H1 (cell line): ENCODE results near the gene RNPS1. TPM values are rescaled to one million over a fixed set of nuclear protein-coding genes. Genes with fewer than 3 reads are reported as not detected.

Experiments
- CTCF ChIA-PET: fragments of 300-600 bp; sonication (Branson Sonifier 250); formaldehyde crosslinking; loops from one replicate; lab custom pipeline; 2021; ENCODE audit not compliant: partially characterized antibody; lab: Charles Lee
- POLR2A ChIA-PET: fragments of 300-600 bp; sonication (Branson Sonifier 250); formaldehyde crosslinking; loops from one replicate; lab custom pipeline; 2021; ENCODE audit warnings: inconsistent platforms; ENCODE audit not compliant: partially characterized antibody; lab: Charles Lee
- DNase-seq, 2 experiments: peaks; one replicate each; pipeline versions ENCODE4 v3.0.0 to v3.0.0-alpha.2; 2010 to 2022; ENCODE audit warnings: low spot score in 2 of 2, low read depth in 1 of 2, mixed read lengths in 1 of 2
- FAIRE-seq: peaks from 2 replicates; lab custom pipeline; 2011; peaks lifted over from hg19 to GRCh38; lab: Jason Lieb, UNC
- H2AFZ ChIP-seq: 2 replicates; pipeline ENCODE4 v1.8.1; 2012; ENCODE audit warnings: low read length, inconsistent platforms
- H2AK5ac ChIP-seq: 2 replicates; pipeline ENCODE4 v1.6.1; 2013; ENCODE audit warnings: low read depth, low read length
- H2BK120ac ChIP-seq: replicated peaks from 2 replicates; pipeline ENCODE3; 2013; ENCODE audit warnings: low read depth, low read length, inconsistent platforms
- H2BK12ac ChIP-seq: 2 replicates; pipeline ENCODE4 v1.6.1; 2013; ENCODE audit warnings: low read depth, low read length
- H2BK15ac ChIP-seq: 2 replicates; pipeline ENCODE4 v1.6.1; 2013; ENCODE audit warnings: low read length
- H2BK20ac ChIP-seq: 2 replicates; pipeline ENCODE4 v1.6.1; 2013; ENCODE audit warnings: low read length
- H2BK5ac ChIP-seq: 2 replicates; pipeline ENCODE4 v1.6.1; 2013; ENCODE audit warnings: low read depth, low read length
- H3K14ac ChIP-seq: 2 replicates; pipeline ENCODE4 v1.6.1; 2013; ENCODE audit warnings: inconsistent platforms; ENCODE audit not compliant: insufficient read length
- H3K18ac ChIP-seq: 2 replicates; pipeline ENCODE4 v1.6.1; 2013; ENCODE audit warnings: low read length; ENCODE audit errors: extremely low read depth
- H3K23ac ChIP-seq: 2 replicates; pipeline ENCODE4 v1.6.1; 2013; ENCODE audit warnings: inconsistent platforms; ENCODE audit not compliant: insufficient read length
- H3K23me2 ChIP-seq: 2 replicates; pipeline ENCODE4 v1.6.1; 2013; ENCODE audit warnings: low read depth, low read length
- H3K27ac ChIP-seq: 2 replicates; pipeline ENCODE4 v1.6.1; 2011; ENCODE audit warnings: low read depth, low read length, inconsistent platforms
- H3K27me3 ChIP-seq, 4 experiments: replicated peaks in 1 of 4; 1 replicate in 1 of 4; 2 replicates in 3 of 4; pipeline versions ENCODE4 v1.6.1 to v1.8.1; 2011 to 2013; ENCODE audit warnings: low read length in 3 of 4, mild to moderate bottlenecking in 3 of 4, inconsistent platforms in 2 of 4, mixed read lengths in 2 of 4, moderate library complexity in 1 of 4; ENCODE audit not compliant: control insufficient read depth in 3 of 4, insufficient read depth in 3 of 4; ENCODE audit errors: extremely low read depth in 1 of 4
- H3K36me3 ChIP-seq, 4 experiments: 2 replicates each; pipeline versions ENCODE4 v1.6.1 to v1.8.1; 2011 to 2013; ENCODE audit warnings: mild to moderate bottlenecking in 4 of 4, low read length in 3 of 4, moderate library complexity in 2 of 4, control low read depth in 1 of 4, inconsistent platforms in 1 of 4; ENCODE audit not compliant: insufficient read depth in 4 of 4, control insufficient read depth in 2 of 4
- H3K4ac ChIP-seq: replicated peaks from 2 replicates; pipeline ENCODE3; 2013; ENCODE audit warnings: low read length, low read depth, mixed read lengths, inconsistent platforms; ENCODE audit not compliant: insufficient read length
- H3K4me1 ChIP-seq, 4 experiments: replicated peaks in 1 of 4; 1 replicate in 1 of 4; 2 replicates in 3 of 4; pipeline versions ENCODE4 v1.6.1 to v1.8.1; 2011 to 2013; ENCODE audit warnings: low read length in 3 of 4, inconsistent platforms in 2 of 4, mixed read lengths in 1 of 4; ENCODE audit not compliant: insufficient read depth in 4 of 4, control insufficient read depth in 3 of 4
- H3K4me2 ChIP-seq, 2 experiments: 2 replicates each; pipeline versions ENCODE4 v1.6.1 to v1.8.1; 2011 to 2013; ENCODE audit warnings: low read depth in 2 of 2, low read length in 2 of 2, control low read depth in 1 of 2, inconsistent platforms in 1 of 2, mild to moderate bottlenecking in 1 of 2; ENCODE audit not compliant: insufficient read depth in 1 of 2
- H3K4me3 ChIP-seq, 4 experiments: fragments of 200-600, 300-600 bp in 1 of 4; sonication (generic), shearing (Covaris generic), sonication (Bioruptor Twin) in 1 of 4; 2 replicates each; pipeline versions ENCODE4 v1.5.1 to v1.8.1; 2011 to 2016; ENCODE audit warnings: low read length in 4 of 4, low read depth in 3 of 4, control low read depth in 2 of 4, inconsistent platforms in 2 of 4, mild to moderate bottlenecking in 2 of 4, mixed read lengths in 1 of 4, moderate library complexity in 1 of 4; ENCODE audit not compliant: insufficient read depth in 2 of 4; ENCODE audit errors: extremely low read depth in 1 of 4
- H3K56ac ChIP-seq: replicated peaks from 2 replicates; pipeline ENCODE3; 2013; ENCODE audit warnings: low read depth, mild to moderate bottlenecking, mixed read lengths, low read length, inconsistent platforms; ENCODE audit not compliant: insufficient read length
- H3K79me1 ChIP-seq: 2 replicates; pipeline ENCODE4 v1.6.1; 2013; ENCODE audit warnings: low read depth, low read length, control low read depth
- H3K79me2 ChIP-seq, 2 experiments: 2 replicates each; pipeline versions ENCODE4 v1.6.1 to v1.8.1; 2012 to 2013; ENCODE audit warnings: low read length in 2 of 2, mild to moderate bottlenecking in 2 of 2, inconsistent platforms in 1 of 2; ENCODE audit not compliant: insufficient read depth in 2 of 2, control insufficient read depth in 1 of 2
- H3K9ac ChIP-seq, 4 experiments: replicated peaks in 1 of 4; 1 replicate in 1 of 4; 2 replicates in 3 of 4; pipeline versions ENCODE4 v1.6.1 to v1.8.1; 2011 to 2013; ENCODE audit warnings: low read depth in 3 of 4, low read length in 3 of 4, control low read depth in 2 of 4, mild to moderate bottlenecking in 2 of 4, moderate library complexity in 2 of 4, inconsistent platforms in 1 of 4; ENCODE audit errors: extremely low read depth in 1 of 4
- H3K9me3 ChIP-seq, 2 experiments: 2 replicates each; pipeline versions ENCODE4 v1.6.1 to v1.8.1; 2012 to 2013; ENCODE audit warnings: mild to moderate bottlenecking in 2 of 2, moderate library complexity in 2 of 2, control low read depth in 1 of 2, inconsistent platforms in 1 of 2, low read depth in 1 of 2, low read length in 1 of 2, mixed read lengths in 1 of 2; ENCODE audit not compliant: insufficient read depth in 2 of 2
- H4K20me1 ChIP-seq, 2 experiments: replicated peaks in 1 of 2; 2 replicates each; pipeline versions ENCODE3 to v1.8.1; 2011 to 2013; ENCODE audit warnings: inconsistent platforms in 2 of 2, low read length in 2 of 2, mild to moderate bottlenecking in 1 of 2; ENCODE audit not compliant: insufficient read depth in 2 of 2, control insufficient read depth in 1 of 2
- H4K5ac ChIP-seq: 2 replicates; pipeline ENCODE4 v1.6.1; 2013; ENCODE audit warnings: low read length, low read depth, mixed read lengths, inconsistent platforms; ENCODE audit not compliant: insufficient read length
- H4K8ac ChIP-seq: 2 replicates; pipeline ENCODE4 v1.8.0; 2013; ENCODE audit warnings: mild to moderate bottlenecking, moderate library complexity, low read length, inconsistent platforms; ENCODE audit not compliant: insufficient read depth; ENCODE audit errors: extremely low read depth
- H4K91ac ChIP-seq: replicated peaks from 2 replicates; pipeline ENCODE3; 2013; ENCODE audit warnings: low read length, mixed read lengths, inconsistent platforms; ENCODE audit not compliant: insufficient read length
- NANOG ChIP-seq: IDR thresholded peaks from 2 replicates; pipeline ENCODE4 v1.6.1; 2011; ENCODE audit warnings: low read length, low read depth, mild to moderate bottlenecking, inconsistent platforms; ENCODE audit not compliant: insufficient read depth, poor library complexity, severe bottlenecking
- RBBP5 ChIP-seq: IDR thresholded peaks from 2 replicates; pipeline ENCODE4 v1.7.1; 2012; ENCODE audit warnings: low read depth, mild to moderate bottlenecking, inconsistent platforms, low read length, moderate library complexity, borderline replicate concordance
- WGBS, 2 experiments: shearing (Covaris generic) in 1 of 2; methylation state at CpG; one replicate each; pipeline versions ENCODE4 v1.1.6 to v1.1.7; 2013 to 2015; ENCODE audit warnings: low lambda C conversion rate in 2 of 2, mixed read lengths in 2 of 2, inconsistent platforms in 1 of 2, low coverage in 1 of 2, missing lambda C conversion rate in 1 of 2; ENCODE audit not compliant: insufficient replicate concordance in 2 of 2, insufficient coverage in 1 of 2, insufficient read length in 1 of 2; ENCODE audit errors: extremely low coverage in 1 of 2, missing lambda C conversion rate in 1 of 2; 5-methylcytosine and 5-hydroxymethylcytosine counted together
- polyA plus RNA-seq, 7 experiments: library from polyadenylated mRNA; depleted of rRNA in 3 of 7; stranded (reverse) in 5 of 7; unstranded in 2 of 7; fragments of >200 nt in 5 of 7; fragments of 200-250 nt in 2 of 7; gene quantifications; 1 replicate in 5 of 7; 2 replicates in 1 of 7; 4 replicates in 1 of 7; pipeline versions ENCODE4 v1.2.1 to v1.2.3, GENCODE V29; 2011 to 2013; ENCODE audit warnings: missing spikeins in 2 of 7, mixed read lengths in 2 of 7
- total RNA-seq: library from RNA; stranded (reverse); fragmentation: NEBNext Ultra II Directional; extraction: Animal tissue kit (Norgen Biotek cat#: 25700); gene quantifications from 2 replicates; pipeline ENCODE4 v1.2.1, GENCODE V29; 2021

The RNPS1 gene
- total and polyA plus RNA-seq, 2 of the 8 experiments (the other 6 are each of a cell fraction or from before 2014, with no cell fraction given), result 330 to 350 TPM

GRCh38 chr16:2229091-2229490, 38.8 kb downstream of the RNPS1 start:
- no peak overlapping the region for H2AK5ac ChIP-seq
- no peak overlapping the region for H2BK5ac ChIP-seq
- 94% methylated on average over 10 of the region's 12 CpGs; no CpG with 5 or more reads in 1 of the 2 experiments for WGBS, 2 experiments
- TF ChIP-seq NANOG (no peak), RBBP5 (no peak)
- H2BK12ac ChIP-seq, result no peak overlapping the region
- no peak overlapping the region for H3K56ac ChIP-seq
- H3K36me3 ChIP-seq, result peaks cover 0 to 40% (median 4%) of the 10 kb centered on the region in 4 experiments; a peak in 5 of 8 replicates
- POLR2A ChIA-PET, result interaction anchor here (1.2 to 6.7 kb wide), 5 partner anchors 10 to 79 kb away, joined by 3 to 37 read pairs (median 3); partner anchors contain the start of genes BRICD5, ECI1 and TRAF7
- H3K4ac ChIP-seq, result no peak overlapping the region
- no peak overlapping the region for H3K18ac ChIP-seq
- no peak overlapping the region for H4K5ac ChIP-seq
- H3K79me1 ChIP-seq, result peaks cover 3% of the 10 kb centered on the region; the same call in 1 of the 2 replicates
- H3K4me2 ChIP-seq, result no peak overlapping the region
- no peaks in the 10 kb centered on the region for H3K4me1 ChIP-seq
- no peak overlapping the region for H3K4me3 ChIP-seq
- H2BK15ac ChIP-seq, result no peak overlapping the region
- H3K23me2 ChIP-seq, result no peaks in the 10 kb centered on the region
- H4K8ac ChIP-seq, result no peak overlapping the region
- DNase-seq (no peak), FAIRE-seq (no peak)
- H3K79me2 ChIP-seq, result peaks cover 3 to 26% of the 10 kb centered on the region in 2 experiments; a peak in 2 of 4 replicates
- H3K9me3 ChIP-seq, result no peaks in the 10 kb centered on the region
- no peak overlapping the region for H3K9ac ChIP-seq
- no peak overlapping the region for H4K91ac ChIP-seq
- H2BK20ac ChIP-seq, result no peak overlapping the region
- H3K27me3 ChIP-seq, result no peaks in the 10 kb centered on the region
- CTCF ChIA-PET, result no interaction called here
- H3K27ac ChIP-seq, result no peak overlapping the region
- H3K14ac ChIP-seq, result no peak overlapping the region
- no peak overlapping the region for H3K23ac ChIP-seq
- no peak overlapping the region for H2BK120ac ChIP-seq
- H2AFZ ChIP-seq, result no peak overlapping the region
- H4K20me1 ChIP-seq, result peaks cover 9 to 15% of the 10 kb centered on the region in 2 experiments
